Adrenal gland (tissue), 5 donors: ENCODE measurements around the gene LPP.

Experiments
- CTCF ChIP-seq, 6 experiments: fragments of 450-650 bp in 4 of 6; fragments of 200-600 bp in 2 of 6; sonication (generic) in 1 of 6; IDR thresholded peaks; 1 replicate in 5 of 6; 2 replicates in 1 of 6; pipeline versions ENCODE4 v1.5.1 to v1.8.0; 2016 to 2021; ENCODE audit warnings: antibody characterized with exemption in 6 of 6, mild to moderate bottlenecking in 2 of 6, moderate library complexity in 1 of 6
- POLR2A ChIP-seq, 2 donors: fragments of 450-650 bp; IDR thresholded peaks; one replicate each; pipeline ENCODE4 v1.6.1; 2017; ENCODE audit warnings: antibody characterized with exemption in 2 of 2, mild to moderate bottlenecking in 2 of 2, moderate library complexity in 1 of 2
- donor health status: DM: no; HTN: no; CAD: no.

DNA sequence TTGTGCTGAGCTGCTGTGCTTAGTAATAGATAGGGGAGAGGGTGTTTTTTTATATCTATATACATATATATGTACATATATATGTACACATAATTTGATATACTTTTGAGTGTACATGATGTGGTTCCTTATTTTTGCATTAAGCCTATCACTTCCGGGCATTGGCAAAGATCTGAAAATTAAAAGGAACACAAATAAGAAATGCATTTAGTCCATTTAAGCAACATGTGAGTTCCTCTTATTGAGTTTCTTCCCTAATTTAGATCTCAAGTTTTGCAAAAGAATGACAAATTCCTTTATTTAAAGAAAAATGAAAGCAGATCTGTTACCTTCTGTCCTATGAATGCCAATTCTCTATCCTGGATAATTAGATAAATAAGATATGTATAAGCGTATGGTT, 435.1 kb downstream of the LPP start:
- TF ChIP-seq CTCF (IDR thresholded peaks at IDR 0.05) (no peak), POLR2A (IDR thresholded peaks at IDR 0.05) (no peak)
